Stimulated activated CD4-positive, alpha-beta T cell treated with anti-CD3 and anti-CD28 coated beads, TNF-alpha, amount 100 ng/mL, for 1 hour (primary cell): ENCODE data around the gene CRY1.
"Not testable (repeated sequence)": the region's sequence is repeated elsewhere in the genome, so short reads cannot be mapped to it uniquely, and the experiment has no call there.

Experiments used
- DNase-seq, 3 donors: peaks; one replicate each; pipeline ENCODE4 v3.0.0-alpha.2; 2020; ENCODE audit warnings: low read depth in 3 of 3, low spot score in 1 of 3

Gene CRY1

GRCh38 chr12:107011519-107011918 is 81.8 kb downstream of the CRY1 start:
- DNase-seq, result no peak

GRCh38 chr12:107007411-107007810 is 85.9 kb downstream of the CRY1 start:
- DNase-seq, result no peak

- not testable (repeated sequence) for DNase-seq
Measured at GRCh38 chr12:107002665-107003064, 90.7 kb downstream of the CRY1 start.

- no peak for DNase-seq
Measured at GRCh38 chr12:106999446-106999845, 93.9 kb downstream of the CRY1 start.

GRCh38 chr12:106997916-106998315 is 95.4 kb downstream of the CRY1 start:
- DNase-seq, result no peak

- not testable (repeated sequence) for DNase-seq
Measured at GRCh38 chr12:106996102-106996501, 97.2 kb downstream of the CRY1 start.

- no peak for DNase-seq
Measured at GRCh38 chr12:106994579-106995220, 98.6 kb downstream of the CRY1 start.

GRCh38 chr12:106987846-106988245 is 105.5 kb downstream of the CRY1 start:
- no peak for DNase-seq

GRCh38 chr12:106986625-106987389 is 106.5 kb downstream of the CRY1 start, which contains the start of gene MTERF2:
Gene MTERF2, minus strand, starts transcription at chr12:106987146. Its CDS starts 8,432 bp downstream, at chr12:106978714.
- peak; percentile 40 to 65 (median 54) for DNase-seq

GRCh38 chr12:106986135-106986534 is 107.2 kb downstream of the CRY1 start:
- DNase-seq, result no peak

GRCh38 chr12:106985479-106985878 is 107.9 kb downstream of the CRY1 start:
- DNase-seq, result no peak

GRCh38 chr12:106984588-106985137 is 108.7 kb downstream of the CRY1 start:
- no peak for DNase-seq

- no peak for DNase-seq
Measured at GRCh38 chr12:106982229-106982628, 111.1 kb downstream of the CRY1 start.

GRCh38 chr12:106981788-106982187 is 111.6 kb downstream of the CRY1 start:
- no peak for DNase-seq

- no peak for DNase-seq
Measured at GRCh38 chr12:106980944-106981343, 112.4 kb downstream of the CRY1 start.

GRCh38 chr12:106978035-106978800 is 115.1 kb downstream of the CRY1 start:
- DNase-seq, result no peak

- no peak for DNase-seq
Measured at GRCh38 chr12:106976668-106977067, 116.7 kb downstream of the CRY1 start.

- DNase-seq, result no peak
Measured at GRCh38 chr12:106975993-106976658, 117.2 kb downstream of the CRY1 start.

- DNase-seq, result no peak
Measured at GRCh38 chr12:106975098-106975497, 118.3 kb downstream of the CRY1 start.

GRCh38 chr12:106974511-106974910 is 118.8 kb downstream of the CRY1 start:
- DNase-seq, result no peak

- no peak for DNase-seq
Measured at GRCh38 chr12:106973545-106973944, 119.8 kb downstream of the CRY1 start.
